Left ventricle myocardium inferior (tissue), 1 donor: ENCODE measurements around the gene RAB34. TPM values are rescaled to one million over a fixed set of nuclear protein-coding genes. Genes with fewer than 3 reads are reported as not detected.

ENCODE experiments used
- DNase-seq: peaks from one replicate; pipeline ENCODE4 v3.0.0-alpha.2; 2020
- H3K27ac ChIP-seq: fragments of 200-600 bp; replicated peaks from 2 replicates; pipeline ENCODE4 v1.8.0; 2021
- H3K27me3 ChIP-seq: fragments of 200-600 bp; 2 replicates; pipeline ENCODE4 v1.8.0; 2021; ENCODE audit warnings: low read depth
- H3K36me3 ChIP-seq: fragments of 200-600 bp; 2 replicates; pipeline ENCODE4 v1.8.0; 2021
- H3K4me1 ChIP-seq: fragments of 200-600 bp; 2 replicates; pipeline ENCODE4 v1.8.0; 2021
- H3K4me3 ChIP-seq: fragments of 200-600 bp; 2 replicates; pipeline ENCODE4 v1.8.0; 2021; ENCODE audit warnings: mild to moderate bottlenecking, moderate library complexity
- H3K9me3 ChIP-seq: fragments of 200-600 bp; replicated peaks from 2 replicates; pipeline ENCODE4 v1.8.0; 2021
- CTCF ChIP-seq: fragments of 200-600 bp; IDR thresholded peaks from 2 replicates; pipeline ENCODE4 v1.8.0; 2021; ENCODE audit warnings: antibody characterized with exemption, mild to moderate bottlenecking, borderline replicate concordance
- intact Hi-C: fragments of 100-400 bp; cut with micrococcal nuclease; formaldehyde crosslinking; loops from one replicate; pipeline ENCODE4 v1.11.0; 2022
- total RNA-seq: library from RNA; stranded (reverse); fragmentation: NEBNext Ultra II Directional; extraction: Animal tissue kit (Norgen Biotek cat#: 25700); gene quantifications from one replicate; pipeline ENCODE4 v1.2.1, GENCODE V29; 2021
- donor health status: DM: no; HTN: yes; CAD: no; lungs with severe emphysema.

The RAB34 gene
- total RNA-seq, 1 donor from 2014 or later = 13.1 TPM

- Histone ChIP-seq H3K9me3 (no peaks in the 10 kb centered on the region), H3K27ac (peak overlapping the region; percentile 87), H3K36me3 (peaks cover 13% of the 10 kb centered on the region), H3K4me3 (peak overlapping the region; percentile 84), H3K27me3 (no peaks in the 10 kb centered on the region), H3K4me1 (peaks cover 51% of the 10 kb centered on the region)
- intact Hi-C loops = no loop called here
- peak; percentile 52 for DNase-seq
- no peak for TF ChIP-seq CTCF
Observed at GRCh38 chr17:28744104-28744971, 26.7 kb upstream of the RAB34 start.

- peak; percentile 79 for DNase-seq
- H3K36me3 ChIP-seq = peaks cover 11% of the 10 kb centered on the region
- H3K9me3 ChIP-seq = no peaks in the 10 kb centered on the region
- intact Hi-C loops = no loop called here
- H3K27ac ChIP-seq = peak within 1 kb of the TSS; percentile 87
- no peaks in the 10 kb centered on the region for H3K27me3 ChIP-seq
- peak; percentile 45 for TF ChIP-seq CTCF
- H3K4me1 ChIP-seq = peaks cover 48% of the 10 kb centered on the region
- peak within 1 kb of the TSS; percentile 84 for H3K4me3 ChIP-seq
Observed at GRCh38 chr17:28743243-28744103, 25.8 kb upstream of the RAB34 start, which contains the start of gene TRAF4. TRAF4 (plus strand) TSS chr17:28744011; CDS start chr17:28744113, 102 bp downstream.

GRCh38 chr17:28741358-28742349, 24.0 kb upstream of the RAB34 start:
- no peak for DNase-seq
- peaks cover 39% of the 10 kb centered on the region for H3K4me1 ChIP-seq
- intact Hi-C loops = no loop called here
- H3K9me3 ChIP-seq = no peaks in the 10 kb centered on the region
- H3K27me3 ChIP-seq = no peaks in the 10 kb centered on the region
- no peak overlapping the region for H3K4me3 ChIP-seq
- TF ChIP-seq CTCF = no peak
- H3K27ac ChIP-seq = no peak overlapping the region
- no peaks in the 10 kb centered on the region for H3K36me3 ChIP-seq

- TF ChIP-seq CTCF = no peak
- peaks cover 29% of the 10 kb centered on the region for H3K4me1 ChIP-seq
- intact Hi-C loops = no loop called here
- no peak overlapping the region for H3K4me3 ChIP-seq
- no peaks in the 10 kb centered on the region for H3K36me3 ChIP-seq
- no peaks in the 10 kb centered on the region for H3K9me3 ChIP-seq
- H3K27me3 ChIP-seq = no peaks in the 10 kb centered on the region
- no peak for DNase-seq
- H3K27ac ChIP-seq = no peak overlapping the region
Observed at GRCh38 chr17:28740406-28741357, 23.0 kb upstream of the RAB34 start.
